Fibroblast of lung (primary cell): ENCODE data around the gene JDP2.

Source experiments
- EZH2 ChIP-seq: IDR thresholded peaks from 2 replicates; pipeline ENCODE4 v1.5.1; 2012; ENCODE audit warnings: low read length, control low read depth, mild to moderate bottlenecking; ENCODE audit errors: missing control alignments
- TF ChIP-seq, protein P1 (sequence below), 2 donors: IDR thresholded peaks in 1 of 2; conservative IDR thresholded peaks in 1 of 2; 1 replicate in 1 of 2; 2 replicates in 1 of 2; pipeline ENCODE4 v1.5.1; 2011 to 2012; ENCODE audit warnings: low read length in 2 of 2, control low read depth in 1 of 2, inconsistent platforms in 1 of 2, low read depth in 1 of 2, mild to moderate bottlenecking in 1 of 2

DNA sequence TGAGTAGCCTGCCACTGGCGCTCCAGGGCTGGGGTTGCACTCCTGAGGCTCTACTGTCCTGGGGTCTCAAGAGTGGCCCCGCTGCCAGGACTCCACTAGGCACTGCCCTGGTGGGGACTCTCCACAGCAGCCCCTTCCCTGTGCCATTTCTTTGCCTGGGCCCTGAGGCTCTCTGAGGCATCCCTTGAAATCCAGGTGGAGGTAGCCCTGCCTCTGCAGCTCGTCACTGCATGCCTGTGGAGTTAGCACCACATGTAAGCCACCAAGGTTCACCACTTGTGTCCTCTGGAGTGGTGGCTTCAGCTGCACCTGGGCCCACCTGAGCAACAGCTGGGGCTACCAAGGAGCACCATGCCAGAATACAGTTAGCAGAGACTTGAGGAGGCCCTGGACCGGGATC is 54.5 kb downstream of the JDP2 start:
- TF ChIP-seq, protein P1, sequence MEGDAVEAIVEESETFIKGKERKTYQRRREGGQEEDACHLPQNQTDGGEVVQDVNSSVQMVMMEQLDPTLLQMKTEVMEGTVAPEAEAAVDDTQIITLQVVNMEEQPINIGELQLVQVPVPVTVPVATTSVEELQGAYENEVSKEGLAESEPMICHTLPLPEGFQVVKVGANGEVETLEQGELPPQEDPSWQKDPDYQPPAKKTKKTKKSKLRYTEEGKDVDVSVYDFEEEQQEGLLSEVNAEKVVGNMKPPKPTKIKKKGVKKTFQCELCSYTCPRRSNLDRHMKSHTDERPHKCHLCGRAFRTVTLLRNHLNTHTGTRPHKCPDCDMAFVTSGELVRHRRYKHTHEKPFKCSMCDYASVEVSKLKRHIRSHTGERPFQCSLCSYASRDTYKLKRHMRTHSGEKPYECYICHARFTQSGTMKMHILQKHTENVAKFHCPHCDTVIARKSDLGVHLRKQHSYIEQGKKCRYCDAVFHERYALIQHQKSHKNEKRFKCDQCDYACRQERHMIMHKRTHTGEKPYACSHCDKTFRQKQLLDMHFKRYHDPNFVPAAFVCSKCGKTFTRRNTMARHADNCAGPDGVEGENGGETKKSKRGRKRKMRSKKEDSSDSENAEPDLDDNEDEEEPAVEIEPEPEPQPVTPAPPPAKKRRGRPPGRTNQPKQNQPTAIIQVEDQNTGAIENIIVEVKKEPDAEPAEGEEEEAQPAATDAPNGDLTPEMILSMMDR (conservative IDR thresholded peaks at IDR 0.05 in 1 of 2, IDR thresholded peaks at IDR 0.05 in 1 of 2; ENCODE audit: low read depth in 1 of 2, low read length in 2 of 2) = no peak
- TF ChIP-seq EZH2 = no peak
